ENCODE data around the gene ORM2.

ORM2 gene

GRCh38 chr9:114303571-114303970, 26.1 kb upstream of the ORM2 start:
- no peaks in the 10 kb centered on the region for H3K27me3 ChIP-seq (ENCODE audit: control insufficient read depth, low read length)
- no peak overlapping the region for H3K27ac ChIP-seq (ENCODE audit: low read depth, low read length)
- H4K20me1 ChIP-seq (ENCODE audit: control insufficient read depth, insufficient read depth, low read depth, low read length) = no peaks in the 10 kb centered on the region
- H3K4me1 ChIP-seq (ENCODE audit: control insufficient read depth, low read length) = peaks cover 5% of the 10 kb centered on the region
- no peak overlapping the region for H3K4me3 ChIP-seq (ENCODE audit: low read length)
- no peaks in the 10 kb centered on the region for H3K9me2 ChIP-seq (replicated peaks; ENCODE audit: control insufficient read depth, low read length)
- no peaks in the 10 kb centered on the region for H3K9me3 ChIP-seq (ENCODE audit: control insufficient read depth, insufficient read depth, low read length)
- H3K79me2 ChIP-seq (ENCODE audit: control insufficient read depth, low read length) = no peaks in the 10 kb centered on the region
- TF ChIP-seq, protein P1, sequence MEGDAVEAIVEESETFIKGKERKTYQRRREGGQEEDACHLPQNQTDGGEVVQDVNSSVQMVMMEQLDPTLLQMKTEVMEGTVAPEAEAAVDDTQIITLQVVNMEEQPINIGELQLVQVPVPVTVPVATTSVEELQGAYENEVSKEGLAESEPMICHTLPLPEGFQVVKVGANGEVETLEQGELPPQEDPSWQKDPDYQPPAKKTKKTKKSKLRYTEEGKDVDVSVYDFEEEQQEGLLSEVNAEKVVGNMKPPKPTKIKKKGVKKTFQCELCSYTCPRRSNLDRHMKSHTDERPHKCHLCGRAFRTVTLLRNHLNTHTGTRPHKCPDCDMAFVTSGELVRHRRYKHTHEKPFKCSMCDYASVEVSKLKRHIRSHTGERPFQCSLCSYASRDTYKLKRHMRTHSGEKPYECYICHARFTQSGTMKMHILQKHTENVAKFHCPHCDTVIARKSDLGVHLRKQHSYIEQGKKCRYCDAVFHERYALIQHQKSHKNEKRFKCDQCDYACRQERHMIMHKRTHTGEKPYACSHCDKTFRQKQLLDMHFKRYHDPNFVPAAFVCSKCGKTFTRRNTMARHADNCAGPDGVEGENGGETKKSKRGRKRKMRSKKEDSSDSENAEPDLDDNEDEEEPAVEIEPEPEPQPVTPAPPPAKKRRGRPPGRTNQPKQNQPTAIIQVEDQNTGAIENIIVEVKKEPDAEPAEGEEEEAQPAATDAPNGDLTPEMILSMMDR (IDR thresholded peaks at IDR 0.05; ENCODE audit: low read depth, low read length, poor library complexity, severe bottlenecking) = no peak
- TF ChIP-seq EZH2phosphoT487 (IDR thresholded peaks at IDR 0.05; ENCODE audit: borderline replicate concordance, low read length) = no peak
- no peaks in the 10 kb centered on the region for H3F3A ChIP-seq (ENCODE audit: control insufficient read depth, insufficient read depth)
- no peak overlapping the region for H3K4me2 ChIP-seq (ENCODE audit: low read length)
- no peaks in the 10 kb centered on the region for H3K36me3 ChIP-seq (ENCODE audit: control insufficient read depth, low read length)

DNA sequence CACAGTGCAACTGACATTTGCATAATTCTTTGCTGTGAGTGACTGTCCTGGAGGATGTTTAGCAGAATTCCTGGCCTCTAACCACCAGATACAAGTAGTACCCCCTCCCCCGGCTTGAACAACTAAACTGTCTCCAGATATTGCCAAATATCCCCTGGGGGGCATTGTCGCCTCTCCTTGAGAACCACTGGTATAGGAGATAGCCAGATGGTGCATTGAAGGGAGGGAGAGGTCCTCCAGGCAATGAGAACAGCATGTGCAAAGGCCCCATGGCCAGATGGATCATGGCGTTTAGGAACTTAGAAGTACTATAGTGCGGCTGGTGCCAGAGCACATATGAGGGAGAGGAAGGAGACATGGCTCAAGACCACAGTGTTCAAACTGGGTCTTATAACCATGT, 25.7 kb upstream of the ORM2 start:
- no peaks in the 10 kb centered on the region for H4K20me1 ChIP-seq (ENCODE audit: control insufficient read depth, insufficient read depth, low read depth, low read length)
- no peaks in the 10 kb centered on the region for H3K79me2 ChIP-seq (ENCODE audit: control insufficient read depth, low read length)
- peaks cover 5% of the 10 kb centered on the region for H3K4me1 ChIP-seq (ENCODE audit: control insufficient read depth, low read length)
- H3K9me2 ChIP-seq (replicated peaks; ENCODE audit: control insufficient read depth, low read length) = no peaks in the 10 kb centered on the region
- H3K36me3 ChIP-seq (ENCODE audit: control insufficient read depth, low read length) = no peaks in the 10 kb centered on the region
- TF ChIP-seq, protein P1 (IDR thresholded peaks at IDR 0.05; ENCODE audit: low read depth, low read length, poor library complexity, severe bottlenecking) = no peak
- TF ChIP-seq EZH2phosphoT487 (IDR thresholded peaks at IDR 0.05; ENCODE audit: borderline replicate concordance, low read length) = no peak
- H3K27ac ChIP-seq (ENCODE audit: low read depth, low read length) = no peak overlapping the region
- H3F3A ChIP-seq (ENCODE audit: control insufficient read depth, insufficient read depth) = no peaks in the 10 kb centered on the region
- H3K4me2 ChIP-seq (ENCODE audit: low read length) = no peak overlapping the region
- no peaks in the 10 kb centered on the region for H3K9me3 ChIP-seq (ENCODE audit: control insufficient read depth, insufficient read depth, low read length)
- H3K4me3 ChIP-seq (ENCODE audit: low read length) = no peak overlapping the region
- no peaks in the 10 kb centered on the region for H3K27me3 ChIP-seq (ENCODE audit: control insufficient read depth, low read length)

- Histone ChIP-seq H3K4me2 (ENCODE audit: low read length) (no peak overlapping the region), H3K27me3 (ENCODE audit: control insufficient read depth, low read length) (no peaks in the 10 kb centered on the region), H3K9me3 (ENCODE audit: control insufficient read depth, insufficient read depth, low read length) (no peaks in the 10 kb centered on the region), H3K4me3 (ENCODE audit: low read length) (no peak overlapping the region), H3K79me2 (ENCODE audit: control insufficient read depth, low read length) (no peaks in the 10 kb centered on the region), H4K20me1 (ENCODE audit: control insufficient read depth, insufficient read depth, low read depth, low read length) (no peaks in the 10 kb centered on the region), H3K36me3 (ENCODE audit: control insufficient read depth, low read length) (no peaks in the 10 kb centered on the region), H3F3A (ENCODE audit: control insufficient read depth, insufficient read depth) (no peaks in the 10 kb centered on the region), H3K4me1 (ENCODE audit: control insufficient read depth, low read length) (peaks cover 5% of the 10 kb centered on the region), H3K27ac (ENCODE audit: low read depth, low read length) (no peak overlapping the region), H3K9me2 (replicated peaks; ENCODE audit: control insufficient read depth, low read length) (no peaks in the 10 kb centered on the region)
- TF ChIP-seq, protein P1 (IDR thresholded peaks at IDR 0.05; ENCODE audit: low read depth, low read length, poor library complexity, severe bottlenecking) = no peak
- no peak for TF ChIP-seq EZH2phosphoT487 (IDR thresholded peaks at IDR 0.05; ENCODE audit: borderline replicate concordance, low read length)
Observed at GRCh38 chr9:114304416-114305188, 25.1 kb upstream of the ORM2 start.

All from DOHH2 (cell line).